WTC11 (cell line): ENCODE measurements around the gene U2AF1L4. TPM values are rescaled to one million over a fixed set of nuclear protein-coding genes. Genes with fewer than 3 reads are reported as not detected.

Source experiments
- ATAC-seq: fragments of 200-7000 bp; cut with Tn5 transposase; 2 replicates; pipeline ENCODE4 v1.10.0; 2021; ENCODE audit warnings: mild to moderate bottlenecking, moderate library complexity
- CTCF ChIA-PET: fragments of 300-600 bp; sonication (Branson Sonifier 250); formaldehyde crosslinking; loops from one replicate; lab custom pipeline; 2021; ENCODE audit warnings: antibody characterized with exemption; lab: Charles Lee
- POLR2A ChIA-PET: fragments of 350-600 bp; sonication (Branson Sonifier 250); formaldehyde crosslinking; loops from one replicate; lab custom pipeline; 2021; ENCODE audit warnings: antibody characterized with exemption; lab: Charles Lee
- DNase-seq: peaks from one replicate; pipeline ENCODE4 v3.0.0; 2021; ENCODE audit warnings: low spot score
- H3K27ac Mint-ChIP-seq: 2 replicates; pipeline ENCODE4 v1.8.0; 2021; ENCODE audit warnings: mixed read lengths
- H3K27me3 Mint-ChIP-seq: 2 replicates; pipeline ENCODE4 v1.8.0; 2021; ENCODE audit warnings: low read depth, mild to moderate bottlenecking, moderate library complexity, mixed read lengths
- H3K36me3 Mint-ChIP-seq: 2 replicates; pipeline ENCODE4 v1.8.0; 2021; ENCODE audit warnings: mixed read lengths
- H3K4me1 Mint-ChIP-seq: 2 replicates; pipeline ENCODE4 v1.8.0; 2022; ENCODE audit warnings: mixed read lengths
- H3K4me3 Mint-ChIP-seq: 2 replicates; pipeline ENCODE4 v1.8.0; 2021; ENCODE audit warnings: mild to moderate bottlenecking, moderate library complexity, mixed read lengths
- H3K9me3 Mint-ChIP-seq: 2 replicates; pipeline ENCODE4 v1.8.0; 2021; ENCODE audit warnings: mixed read lengths
- ATF1 ChIP-seq: sonication (generic); formaldehyde crosslinking; IDR thresholded peaks from 2 replicates; pipeline ENCODE4 v1.8.1; 2023; ENCODE audit warnings: mild to moderate bottlenecking, moderate library complexity, missing genetic modification reagents
- ATF3 ChIP-seq: sonication (generic); formaldehyde crosslinking; conservative IDR thresholded peaks from 2 replicates; pipeline ENCODE4 v1.8.1; 2022; ENCODE audit warnings: mild to moderate bottlenecking, missing genetic modification reagents
- EMX1 ChIP-seq: fragments of 250-450 bp; sonication (Bioruptor Pico); IDR thresholded peaks from 2 replicates; pipeline ENCODE4 v1.8.0; 2021; ENCODE audit warnings: mild to moderate bottlenecking
- GRHL2 ChIP-seq: fragments of 250-450 bp; sonication (Bioruptor Pico); IDR thresholded peaks from 2 replicates; pipeline ENCODE4 v1.8.0; 2022; ENCODE audit warnings: mild to moderate bottlenecking, moderate library complexity; ENCODE audit not compliant: insufficient replicate concordance, severe bottlenecking
- IRF1 ChIP-seq: sonication (generic); formaldehyde crosslinking; IDR thresholded peaks from 2 replicates; pipeline ENCODE4 v1.8.0; 2023; ENCODE audit warnings: missing genetic modification reagents
- MLX ChIP-seq: sonication (generic); formaldehyde crosslinking; IDR thresholded peaks from 2 replicates; pipeline ENCODE4 v1.8.1; 2023; ENCODE audit warnings: mild to moderate bottlenecking, missing genetic modification reagents, moderate library complexity
- MXD4 ChIP-seq: fragments of 250-450 bp; sonication (Bioruptor Pico); IDR thresholded peaks from 2 replicates; pipeline ENCODE4 v1.8.0; 2021; ENCODE audit warnings: mild to moderate bottlenecking, moderate library complexity, borderline replicate concordance
- PRRX2 ChIP-seq: fragments of 250-450 bp; sonication (Bioruptor Pico); IDR thresholded peaks from 2 replicates; pipeline ENCODE4 v1.8.0; 2021; ENCODE audit warnings: mild to moderate bottlenecking
- ZNF219 ChIP-seq: sonication (generic); formaldehyde crosslinking; IDR thresholded peaks from 2 replicates; pipeline ENCODE4 v1.8.0; 2023; ENCODE audit warnings: missing genetic modification reagents, mild to moderate bottlenecking, borderline replicate concordance
- ZNF232 ChIP-seq: sonication (generic); formaldehyde crosslinking; IDR thresholded peaks from 2 replicates; pipeline ENCODE4 v1.8.0; 2022; ENCODE audit warnings: mild to moderate bottlenecking, missing genetic modification reagents
- ZNF423 ChIP-seq: fragments of 250-450 bp; sonication (Bioruptor Pico); IDR thresholded peaks from 2 replicates; pipeline ENCODE4 v2.1.2; 2022; ENCODE audit warnings: mild to moderate bottlenecking, moderate library complexity
- total RNA-seq: library from RNA; stranded (reverse); gene quantifications from 3 replicates; pipeline ENCODE4 v1.2.3, GENCODE V29; 2021
- TF ChIP-seq, protein P1 (sequence below): sonication (generic); formaldehyde crosslinking; IDR thresholded peaks from 2 replicates; pipeline ENCODE4 v1.8.1; 2022; ENCODE audit warnings: low read depth, mild to moderate bottlenecking, moderate library complexity, missing genetic modification reagents, borderline replicate concordance
- TF ChIP-seq, protein P2 (sequence below): sonication (generic); formaldehyde crosslinking; IDR thresholded peaks from 2 replicates; pipeline ENCODE4 v1.8.1; 2023; ENCODE audit warnings: mild to moderate bottlenecking, missing genetic modification reagents
- TF ChIP-seq, protein P3 (sequence below): sonication (generic); formaldehyde crosslinking; IDR thresholded peaks from 2 replicates; pipeline ENCODE4 v1.8.0; 2022; ENCODE audit warnings: mild to moderate bottlenecking, missing genetic modification reagents
- TF ChIP-seq, protein P4 (sequence below): fragments of 250-450 bp; sonication (Bioruptor Pico); IDR thresholded peaks from 2 replicates; pipeline ENCODE4 v1.9.0; 2021; ENCODE audit warnings: mild to moderate bottlenecking, borderline replicate concordance

The U2AF1L4 gene
- total RNA-seq, 1 experiment from 2014 or later, result 20.9 TPM

DNA sequence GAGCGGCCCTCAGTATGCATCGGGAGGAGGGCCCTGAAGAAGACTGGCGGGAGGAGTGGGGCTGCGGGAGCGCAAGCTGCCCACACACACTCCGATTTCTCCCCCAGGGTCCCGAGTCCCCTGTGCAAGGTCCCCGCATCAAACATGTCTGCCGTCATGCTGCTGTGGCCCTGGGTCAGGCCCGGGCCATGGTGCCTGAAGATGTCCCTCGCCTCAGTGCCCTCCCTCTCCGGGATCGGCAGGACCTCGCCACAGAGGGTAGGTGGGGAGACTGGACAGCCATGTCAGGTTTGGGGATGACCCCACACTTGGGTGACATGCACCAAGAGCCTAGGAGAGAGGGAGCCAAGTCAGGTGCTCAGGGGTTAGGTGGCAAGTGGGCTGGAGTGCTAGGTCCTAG, 22.8 kb downstream of the U2AF1L4 start:
- Mint-ChIP-seq H3K36me3 (peaks cover 47% of the 10 kb centered on the region), H3K4me1 (peaks cover 5% of the 10 kb centered on the region), H3K9me3 (no peaks in the 10 kb centered on the region), H3K27me3 (no peaks in the 10 kb centered on the region), H3K4me3 (no peak overlapping the region), H3K27ac (no peak overlapping the region)
- CTCF ChIA-PET, result no interaction called here
- ATAC-seq (no peak), DNase-seq (no peak)
- no peak for TF ChIP-seq ZNF232 (CRISPR knock-in tag)
- POLR2A ChIA-PET, result no interaction called here

- Mint-ChIP-seq H3K9me3 (no peaks in the 10 kb centered on the region), H3K36me3 (peaks cover 41% of the 10 kb centered on the region)
Measured at GRCh38 chr19:35721374-35721773, 23.8 kb downstream of the U2AF1L4 start.

GRCh38 chr19:35720648-35721047, 24.6 kb downstream of the U2AF1L4 start:
- DNase-seq, result no peak
- no peak overlapping the region for H3K4me3 Mint-ChIP-seq
- no peak overlapping the region for H3K27ac Mint-ChIP-seq
- H3K4me1 Mint-ChIP-seq, result peaks cover 13% of the 10 kb centered on the region
- POLR2A ChIA-PET, result interaction anchor here (0.7 kb wide), 1 partner anchor 163 kb away, joined by 3 read pairs; no protein-coding TSS in a partner anchor
- no peaks in the 10 kb centered on the region for H3K27me3 Mint-ChIP-seq
- TF ChIP-seq, protein P1, sequence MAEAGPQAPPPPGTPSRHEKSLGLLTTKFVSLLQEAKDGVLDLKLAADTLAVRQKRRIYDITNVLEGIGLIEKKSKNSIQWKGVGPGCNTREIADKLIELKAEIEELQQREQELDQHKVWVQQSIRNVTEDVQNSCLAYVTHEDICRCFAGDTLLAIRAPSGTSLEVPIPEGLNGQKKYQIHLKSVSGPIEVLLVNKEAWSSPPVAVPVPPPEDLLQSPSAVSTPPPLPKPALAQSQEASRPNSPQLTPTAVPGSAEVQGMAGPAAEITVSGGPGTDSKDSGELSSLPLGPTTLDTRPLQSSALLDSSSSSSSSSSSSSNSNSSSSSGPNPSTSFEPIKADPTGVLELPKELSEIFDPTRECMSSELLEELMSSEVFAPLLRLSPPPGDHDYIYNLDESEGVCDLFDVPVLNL (CRISPR knock-in tag), result no peak
- TF ChIP-seq ZNF423 (CRISPR knock-in tag) (no peak), ATF3 (no peak), MLX (CRISPR knock-in tag) (no peak), PRRX2 (CRISPR knock-in tag) (no peak), GRHL2 (CRISPR knock-in tag) (no peak), EMX1 (CRISPR knock-in tag) (no peak), ZNF219 (no peak), ATF1 (CRISPR knock-in tag) (no peak)
- TF ChIP-seq, protein P2, sequence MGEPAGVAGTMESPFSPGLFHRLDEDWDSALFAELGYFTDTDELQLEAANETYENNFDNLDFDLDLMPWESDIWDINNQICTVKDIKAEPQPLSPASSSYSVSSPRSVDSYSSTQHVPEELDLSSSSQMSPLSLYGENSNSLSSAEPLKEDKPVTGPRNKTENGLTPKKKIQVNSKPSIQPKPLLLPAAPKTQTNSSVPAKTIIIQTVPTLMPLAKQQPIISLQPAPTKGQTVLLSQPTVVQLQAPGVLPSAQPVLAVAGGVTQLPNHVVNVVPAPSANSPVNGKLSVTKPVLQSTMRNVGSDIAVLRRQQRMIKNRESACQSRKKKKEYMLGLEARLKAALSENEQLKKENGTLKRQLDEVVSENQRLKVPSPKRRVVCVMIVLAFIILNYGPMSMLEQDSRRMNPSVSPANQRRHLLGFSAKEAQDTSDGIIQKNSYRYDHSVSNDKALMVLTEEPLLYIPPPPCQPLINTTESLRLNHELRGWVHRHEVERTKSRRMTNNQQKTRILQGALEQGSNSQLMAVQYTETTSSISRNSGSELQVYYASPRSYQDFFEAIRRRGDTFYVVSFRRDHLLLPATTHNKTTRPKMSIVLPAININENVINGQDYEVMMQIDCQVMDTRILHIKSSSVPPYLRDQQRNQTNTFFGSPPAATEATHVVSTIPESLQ (CRISPR knock-in tag), result no peak
- no peaks in the 10 kb centered on the region for H3K9me3 Mint-ChIP-seq
- CTCF ChIA-PET, result interaction anchor here (0.6 to 1.0 kb wide), 2 partner anchors 28 to 99 kb away, joined by 3 read pairs; no protein-coding TSS in a partner anchor
- no peak for ATAC-seq
- peaks cover 33% of the 10 kb centered on the region for H3K36me3 Mint-ChIP-seq

More at GRCh38 chr19:35721374-35721773, 23.8 kb downstream of the U2AF1L4 start:
- H3K4me1 Mint-ChIP-seq, result peaks cover 6% of the 10 kb centered on the region
- H3K27me3 Mint-ChIP-seq, result no peaks in the 10 kb centered on the region
- no peak overlapping the region for H3K27ac Mint-ChIP-seq
- TF ChIP-seq MXD4 (CRISPR knock-in tag), result no peak
- POLR2A ChIA-PET, result no interaction called here
- no peak overlapping the region for H3K4me3 Mint-ChIP-seq
- DNase-seq (no peak), ATAC-seq (no peak)
- CTCF ChIA-PET, result no interaction called here

DNA sequence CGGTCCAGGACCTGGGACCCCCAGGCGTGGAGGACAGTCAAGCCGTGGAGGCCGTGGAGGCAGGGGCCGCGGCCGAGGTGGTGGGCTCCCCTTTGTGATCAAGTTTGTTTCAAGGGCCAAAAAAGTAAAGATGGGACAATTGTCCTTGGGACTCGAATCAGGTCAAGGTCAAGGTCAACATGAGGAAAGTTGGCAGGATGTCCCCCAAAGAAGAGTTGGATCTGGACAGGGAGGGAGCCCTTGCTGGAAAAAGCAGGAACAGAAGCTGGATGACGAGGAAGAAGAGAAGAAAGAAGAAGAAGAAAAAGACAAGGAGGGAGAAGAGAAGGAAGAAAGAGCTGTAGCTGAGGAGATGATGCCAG, 25.1 kb downstream of the U2AF1L4 start:
- ChIA-PET CTCF (interaction anchor here (0.6 to 1.0 kb wide), 2 partner anchors 27 to 100 kb away, joined by 3 read pairs; no protein-coding TSS in a partner anchor), POLR2A (interaction anchor here (0.7 kb wide), 1 partner anchor 162 kb away, joined by 3 read pairs; no protein-coding TSS in a partner anchor)
- Mint-ChIP-seq H3K27me3 (no peaks in the 10 kb centered on the region), H3K4me1 (peaks cover 16% of the 10 kb centered on the region), H3K9me3 (no peaks in the 10 kb centered on the region), H3K27ac (no peak overlapping the region), H3K4me3 (no peak overlapping the region), H3K36me3 (peaks cover 28% of the 10 kb centered on the region)
- ATAC-seq, result no peak
- DNase-seq, result no peak
- no peak for TF ChIP-seq ZNF219
- no peak for TF ChIP-seq GRHL2 (CRISPR knock-in tag)
- no peak for TF ChIP-seq EMX1 (CRISPR knock-in tag)
- TF ChIP-seq, protein P3, sequence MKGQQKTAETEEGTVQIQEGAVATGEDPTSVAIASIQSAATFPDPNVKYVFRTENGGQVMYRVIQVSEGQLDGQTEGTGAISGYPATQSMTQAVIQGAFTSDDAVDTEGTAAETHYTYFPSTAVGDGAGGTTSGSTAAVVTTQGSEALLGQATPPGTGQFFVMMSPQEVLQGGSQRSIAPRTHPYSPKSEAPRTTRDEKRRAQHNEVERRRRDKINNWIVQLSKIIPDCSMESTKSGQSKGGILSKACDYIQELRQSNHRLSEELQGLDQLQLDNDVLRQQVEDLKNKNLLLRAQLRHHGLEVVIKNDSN (CRISPR knock-in tag), result no peak
- TF ChIP-seq, protein P4, sequence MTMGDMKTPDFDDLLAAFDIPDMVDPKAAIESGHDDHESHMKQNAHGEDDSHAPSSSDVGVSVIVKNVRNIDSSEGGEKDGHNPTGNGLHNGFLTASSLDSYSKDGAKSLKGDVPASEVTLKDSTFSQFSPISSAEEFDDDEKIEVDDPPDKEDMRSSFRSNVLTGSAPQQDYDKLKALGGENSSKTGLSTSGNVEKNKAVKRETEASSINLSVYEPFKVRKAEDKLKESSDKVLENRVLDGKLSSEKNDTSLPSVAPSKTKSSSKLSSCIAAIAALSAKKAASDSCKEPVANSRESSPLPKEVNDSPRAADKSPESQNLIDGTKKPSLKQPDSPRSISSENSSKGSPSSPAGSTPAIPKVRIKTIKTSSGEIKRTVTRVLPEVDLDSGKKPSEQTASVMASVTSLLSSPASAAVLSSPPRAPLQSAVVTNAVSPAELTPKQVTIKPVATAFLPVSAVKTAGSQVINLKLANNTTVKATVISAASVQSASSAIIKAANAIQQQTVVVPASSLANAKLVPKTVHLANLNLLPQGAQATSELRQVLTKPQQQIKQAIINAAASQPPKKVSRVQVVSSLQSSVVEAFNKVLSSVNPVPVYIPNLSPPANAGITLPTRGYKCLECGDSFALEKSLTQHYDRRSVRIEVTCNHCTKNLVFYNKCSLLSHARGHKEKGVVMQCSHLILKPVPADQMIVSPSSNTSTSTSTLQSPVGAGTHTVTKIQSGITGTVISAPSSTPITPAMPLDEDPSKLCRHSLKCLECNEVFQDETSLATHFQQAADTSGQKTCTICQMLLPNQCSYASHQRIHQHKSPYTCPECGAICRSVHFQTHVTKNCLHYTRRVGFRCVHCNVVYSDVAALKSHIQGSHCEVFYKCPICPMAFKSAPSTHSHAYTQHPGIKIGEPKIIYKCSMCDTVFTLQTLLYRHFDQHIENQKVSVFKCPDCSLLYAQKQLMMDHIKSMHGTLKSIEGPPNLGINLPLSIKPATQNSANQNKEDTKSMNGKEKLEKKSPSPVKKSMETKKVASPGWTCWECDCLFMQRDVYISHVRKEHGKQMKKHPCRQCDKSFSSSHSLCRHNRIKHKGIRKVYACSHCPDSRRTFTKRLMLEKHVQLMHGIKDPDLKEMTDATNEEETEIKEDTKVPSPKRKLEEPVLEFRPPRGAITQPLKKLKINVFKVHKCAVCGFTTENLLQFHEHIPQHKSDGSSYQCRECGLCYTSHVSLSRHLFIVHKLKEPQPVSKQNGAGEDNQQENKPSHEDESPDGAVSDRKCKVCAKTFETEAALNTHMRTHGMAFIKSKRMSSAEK (CRISPR knock-in tag), result no peak
- no peak for TF ChIP-seq IRF1 (CRISPR knock-in tag)
